HL-60/S4 (cell line): ENCODE data around the gene KCNK18.

Experiments used
- in situ Hi-C: fragments of 300-500 bp; cut with MboI; formaldehyde crosslinking; loops from 2 replicates; pipeline ENCODE4 v1.14.3; 2022; ENCODE audit warnings: low sequenced_read_pairs

Gene KCNK18

GRCh38 chr10:117248750-117249465, 51.6 kb downstream of the KCNK18 start:
- in situ Hi-C loops: no loop called here

GRCh38 chr10:117249493-117250093, 52.3 kb downstream of the KCNK18 start:
- in situ Hi-C loops: no loop called here

DNA sequence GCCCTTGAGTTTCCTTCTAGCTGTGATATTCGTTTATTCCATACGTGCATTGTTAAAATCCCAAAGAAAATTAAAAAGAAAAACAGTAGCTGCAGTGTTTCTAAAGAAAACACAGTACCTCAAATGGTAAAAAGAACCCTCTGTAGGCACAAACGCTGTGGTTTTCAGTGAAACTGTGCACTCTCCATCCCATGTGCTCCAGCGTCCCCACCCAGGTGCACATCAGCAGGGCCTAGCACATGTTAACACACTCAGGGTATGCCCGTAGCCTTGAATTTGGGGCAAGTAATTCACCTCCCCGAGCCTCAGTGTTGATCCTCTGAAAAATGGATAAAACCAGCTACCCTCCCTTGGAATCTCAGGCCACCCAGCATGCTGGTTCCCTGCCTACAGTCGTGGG, 53.1 kb downstream of the KCNK18 start:
- in situ Hi-C loops: no loop called here

GRCh38 chr10:117253908-117254307, 56.6 kb downstream of the KCNK18 start:
- in situ Hi-C loops: no loop called here

- in situ Hi-C loops: no loop called here
Measured at GRCh38 chr10:117254338-117254737, 57.0 kb downstream of the KCNK18 start.

- in situ Hi-C loops: no loop called here
Measured at GRCh38 chr10:117254774-117255735, 57.8 kb downstream of the KCNK18 start.

DNA sequence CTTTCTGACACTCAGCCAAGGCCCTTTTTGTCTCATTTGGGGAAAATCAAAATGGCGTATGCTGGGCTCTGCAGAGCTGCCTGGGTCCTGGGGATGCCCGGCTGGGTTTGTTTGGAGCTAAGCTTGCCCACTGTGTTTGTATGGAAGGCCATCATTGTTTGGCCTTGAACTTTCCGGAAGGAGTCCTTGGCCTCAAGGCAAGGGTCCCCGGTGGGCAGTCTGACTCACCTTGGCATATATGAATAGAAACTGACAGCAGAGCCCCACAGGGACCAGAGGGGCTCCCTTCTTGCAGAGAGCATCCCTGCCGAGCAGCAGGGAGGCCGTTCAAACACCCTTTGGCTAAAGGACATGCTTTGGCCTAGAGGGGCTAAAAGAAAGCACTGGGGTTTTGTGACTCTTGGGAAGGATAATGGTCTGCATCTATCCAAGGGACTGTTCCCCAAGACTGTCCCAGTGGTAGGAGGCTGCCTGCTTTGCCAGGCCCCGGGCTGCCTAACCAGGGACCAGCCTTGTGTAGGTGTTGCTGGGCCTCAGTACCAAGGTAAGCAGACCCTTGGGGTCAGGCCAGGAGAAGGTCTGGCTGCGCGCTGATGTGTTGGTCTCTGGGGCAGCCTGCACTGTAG, 58.7 kb downstream of the KCNK18 start:
- in situ Hi-C loops: no loop called here

- in situ Hi-C loops: no loop called here
Measured at GRCh38 chr10:117256910-117257309, 59.6 kb downstream of the KCNK18 start.

- in situ Hi-C loops: no loop called here
Measured at GRCh38 chr10:117257721-117258120, 60.4 kb downstream of the KCNK18 start.

- in situ Hi-C loops: no loop called here
Measured at GRCh38 chr10:117259279-117259678, 62.0 kb downstream of the KCNK18 start.
